MM.1S (cell line): Measurements from ENCODE around the gene RABEP2.

Experiments used
- EZH2 ChIP-seq: fragments of 300-600 bp; sonication (generic); optimal IDR thresholded peaks from 2 replicates; pipeline ENCODE3; 2017; ENCODE audit warnings: low read depth, mild to moderate bottlenecking, antibody characterized with exemption, low read length, mixed read lengths
- EZH2phosphoT487 ChIP-seq: fragments of 300-600 bp; sonication (generic); IDR thresholded peaks from 2 replicates; pipeline ENCODE4 v1.6.1; 2018; ENCODE audit warnings: antibody characterized with exemption, low read length
- TF ChIP-seq, protein P1 (sequence below): fragments of 300-600 bp; sonication (generic); IDR thresholded peaks from 2 replicates; pipeline ENCODE4 v1.5.1; 2016; ENCODE audit warnings: antibody characterized with exemption, low read length, mixed read lengths

DNA sequence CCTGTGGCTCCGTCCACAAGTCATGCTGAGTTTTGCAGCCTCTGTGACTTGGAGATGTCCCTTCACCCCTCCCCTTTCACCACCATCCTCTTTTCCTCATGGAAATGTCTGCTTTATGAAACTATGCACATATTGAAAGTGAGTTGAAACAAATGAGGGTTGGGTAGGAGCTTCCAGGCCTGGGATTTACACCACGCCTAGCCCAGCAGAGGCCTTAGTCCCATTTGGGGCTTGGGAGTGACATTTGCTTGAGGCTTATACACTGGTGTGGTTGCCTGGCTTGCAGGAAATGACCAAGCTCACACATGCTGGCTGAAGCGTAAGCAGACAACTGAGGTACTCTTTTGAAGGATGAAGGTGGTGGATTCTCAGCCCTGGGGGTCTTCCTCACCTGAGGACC lies 39.0 kb upstream of the RABEP2 start:
- TF ChIP-seq, protein P1, sequence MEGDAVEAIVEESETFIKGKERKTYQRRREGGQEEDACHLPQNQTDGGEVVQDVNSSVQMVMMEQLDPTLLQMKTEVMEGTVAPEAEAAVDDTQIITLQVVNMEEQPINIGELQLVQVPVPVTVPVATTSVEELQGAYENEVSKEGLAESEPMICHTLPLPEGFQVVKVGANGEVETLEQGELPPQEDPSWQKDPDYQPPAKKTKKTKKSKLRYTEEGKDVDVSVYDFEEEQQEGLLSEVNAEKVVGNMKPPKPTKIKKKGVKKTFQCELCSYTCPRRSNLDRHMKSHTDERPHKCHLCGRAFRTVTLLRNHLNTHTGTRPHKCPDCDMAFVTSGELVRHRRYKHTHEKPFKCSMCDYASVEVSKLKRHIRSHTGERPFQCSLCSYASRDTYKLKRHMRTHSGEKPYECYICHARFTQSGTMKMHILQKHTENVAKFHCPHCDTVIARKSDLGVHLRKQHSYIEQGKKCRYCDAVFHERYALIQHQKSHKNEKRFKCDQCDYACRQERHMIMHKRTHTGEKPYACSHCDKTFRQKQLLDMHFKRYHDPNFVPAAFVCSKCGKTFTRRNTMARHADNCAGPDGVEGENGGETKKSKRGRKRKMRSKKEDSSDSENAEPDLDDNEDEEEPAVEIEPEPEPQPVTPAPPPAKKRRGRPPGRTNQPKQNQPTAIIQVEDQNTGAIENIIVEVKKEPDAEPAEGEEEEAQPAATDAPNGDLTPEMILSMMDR: no peak
- TF ChIP-seq EZH2 (no peak), EZH2phosphoT487 (no peak)
